ENCODE data around the gene GPD1.

Gene GPD1

DNA sequence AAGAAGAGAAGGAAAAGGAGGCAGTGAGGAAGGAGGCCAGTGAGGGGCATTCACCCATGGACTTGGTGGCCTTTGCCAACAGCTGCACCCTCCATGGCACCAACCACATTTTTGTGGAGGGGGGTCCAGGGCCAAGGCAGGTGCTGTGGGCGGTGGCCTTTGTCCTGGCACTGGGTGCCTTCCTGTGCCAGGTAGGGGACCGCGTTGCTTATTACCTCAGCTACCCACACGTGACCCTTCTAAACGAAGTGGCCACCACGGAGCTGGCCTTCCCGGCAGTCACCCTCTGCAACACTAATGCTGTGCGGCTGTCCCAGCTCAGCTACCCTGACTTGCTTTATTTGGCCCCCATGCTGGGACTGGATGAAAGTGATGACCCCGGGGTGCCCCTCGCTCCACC lies 30.1 kb upstream of the GPD1 start:
- TF ChIP-seq CTCF (IDR thresholded peaks at IDR 0.05; ENCODE audit: insufficient read depth, low read depth, low read length, missing control alignments): no peak
- no peak overlapping the region for H3K4me3 ChIP-seq (ENCODE audit: low read depth, low read length)
- no peak for DNase-seq (ENCODE audit: low read depth)

DNA sequence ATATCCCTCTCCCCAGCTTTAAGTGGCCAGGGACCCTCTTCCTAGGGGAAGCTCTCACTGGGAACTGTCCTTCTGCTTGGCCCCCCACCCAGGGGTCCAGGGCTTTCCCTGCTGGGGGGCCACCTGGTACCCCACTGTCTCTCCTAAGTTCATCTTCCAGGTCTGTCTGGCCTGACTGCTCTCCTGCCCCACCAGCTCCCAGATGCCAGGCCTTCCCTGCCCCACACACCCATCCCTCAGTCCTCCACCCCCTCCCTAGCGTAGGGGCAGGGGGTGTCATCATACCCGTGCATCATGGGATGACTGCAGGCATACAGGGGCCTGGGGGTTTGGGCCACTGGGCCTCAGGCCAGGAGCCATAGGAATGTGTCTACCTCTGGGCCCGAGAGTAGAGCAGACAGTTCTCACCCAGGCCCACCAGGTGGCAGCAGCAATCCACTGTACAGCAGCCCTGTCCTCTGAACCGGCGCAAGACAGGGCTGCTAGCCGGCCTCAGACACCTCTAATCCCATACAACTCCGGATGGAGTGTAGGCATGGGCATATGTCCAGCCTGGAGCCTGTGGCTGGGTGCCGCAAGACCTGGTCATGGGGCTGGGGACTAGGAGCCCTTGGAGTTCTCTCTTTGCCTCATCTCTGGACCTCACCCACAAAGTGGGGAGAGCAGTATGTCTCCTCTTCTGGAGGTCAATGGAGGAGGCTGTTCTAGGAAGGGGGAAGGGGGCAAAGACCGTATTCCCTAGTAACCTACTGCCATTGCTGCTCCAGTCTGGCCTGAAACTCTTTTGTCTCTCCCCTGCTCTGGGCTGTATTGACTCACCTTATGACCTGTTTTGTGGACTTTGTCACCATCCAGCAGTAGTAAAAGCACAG lies 28.6 kb upstream of the GPD1 start:
- H3K4me3 ChIP-seq (ENCODE audit: low read depth, low read length): no peak overlapping the region

GRCh38 chr12:50075808-50076170 lies 28.0 kb upstream of the GPD1 start:
- DNase-seq (ENCODE audit: low read depth): no peak
- H3K4me3 ChIP-seq (ENCODE audit: low read depth, low read length): no peak overlapping the region

More for the DNA sequence above, 28.6 kb upstream of the GPD1 start:
- peak; percentile 95 for TF ChIP-seq CTCF (IDR thresholded peaks at IDR 0.05; ENCODE audit: insufficient read depth, low read depth, low read length, missing control alignments)
- DNase-seq (ENCODE audit: low read depth): peak; percentile 85

DNA sequence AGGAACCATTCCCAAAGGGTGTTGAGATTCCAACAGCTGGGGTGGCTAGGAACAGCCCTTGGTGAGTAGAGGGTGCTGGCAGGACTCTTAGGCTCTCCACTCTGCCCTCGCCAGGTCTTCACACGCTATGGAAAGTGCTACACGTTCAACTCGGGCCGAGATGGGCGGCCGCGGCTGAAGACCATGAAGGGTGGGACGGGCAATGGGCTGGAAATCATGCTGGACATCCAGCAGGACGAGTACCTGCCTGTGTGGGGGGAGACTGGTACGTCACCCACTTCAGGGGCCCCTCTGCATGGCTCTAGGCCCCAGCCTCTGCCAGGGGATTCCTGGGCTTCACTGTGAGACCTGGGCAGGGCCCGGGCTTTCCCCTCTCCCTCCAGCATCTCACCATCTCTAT lies 26.7 kb upstream of the GPD1 start:
- DNase-seq (ENCODE audit: low read depth): no peak
- TF ChIP-seq CTCF (IDR thresholded peaks at IDR 0.05; ENCODE audit: insufficient read depth, low read depth, low read length, missing control alignments): no peak
- no peak overlapping the region for H3K4me3 ChIP-seq (ENCODE audit: low read depth, low read length)

More at GRCh38 chr12:50075808-50076170, 28.0 kb upstream of the GPD1 start:
- no peak for TF ChIP-seq CTCF (IDR thresholded peaks at IDR 0.05; ENCODE audit: insufficient read depth, low read depth, low read length, missing control alignments)

DNA sequence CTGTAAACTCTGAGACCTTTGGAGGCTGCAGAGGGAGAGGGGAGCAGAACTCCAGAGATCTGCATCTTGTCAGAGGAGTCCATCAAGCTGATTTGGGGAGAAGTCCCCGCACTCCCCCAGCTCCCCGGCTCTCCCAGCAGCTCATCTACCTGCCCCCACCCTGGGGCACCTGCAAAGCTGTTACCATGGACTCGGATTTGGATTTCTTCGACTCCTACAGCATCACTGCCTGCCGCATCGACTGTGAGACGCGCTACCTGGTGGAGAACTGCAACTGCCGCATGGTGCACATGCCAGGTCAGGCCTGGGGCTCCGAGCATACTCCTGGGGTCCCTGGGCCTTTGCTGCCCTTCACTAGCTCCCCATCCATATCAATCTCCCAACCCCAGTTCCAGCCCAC lies 25.5 kb upstream of the GPD1 start:
- H3K4me3 ChIP-seq (ENCODE audit: low read depth, low read length): no peak overlapping the region
- TF ChIP-seq CTCF (IDR thresholded peaks at IDR 0.05; ENCODE audit: insufficient read depth, low read depth, low read length, missing control alignments): no peak
- DNase-seq (ENCODE audit: low read depth): no peak

- no peak for DNase-seq (ENCODE audit: low read depth)
Measured at GRCh38 chr12:50079771-50080170, 24.0 kb upstream of the GPD1 start.

More at GRCh38 chr12:50079771-50080170, 24.0 kb upstream of the GPD1 start:
- no peak for TF ChIP-seq CTCF (IDR thresholded peaks at IDR 0.05; ENCODE audit: insufficient read depth, low read depth, low read length, missing control alignments)
- no peak overlapping the region for H3K4me3 ChIP-seq (ENCODE audit: low read depth, low read length)
